Measurements from ENCODE around the gene MEIS2. TPM values are rescaled to one million over a fixed set of nuclear protein-coding genes. Genes with fewer than 3 reads are reported as not detected.

Gene MEIS2
- total and polyA plus RNA-seq, 2 of the 13 experiments (the other 11 are each of a cell fraction or from before 2014, with no cell fraction given): 10.7 to 12.4 TPM

DNA sequence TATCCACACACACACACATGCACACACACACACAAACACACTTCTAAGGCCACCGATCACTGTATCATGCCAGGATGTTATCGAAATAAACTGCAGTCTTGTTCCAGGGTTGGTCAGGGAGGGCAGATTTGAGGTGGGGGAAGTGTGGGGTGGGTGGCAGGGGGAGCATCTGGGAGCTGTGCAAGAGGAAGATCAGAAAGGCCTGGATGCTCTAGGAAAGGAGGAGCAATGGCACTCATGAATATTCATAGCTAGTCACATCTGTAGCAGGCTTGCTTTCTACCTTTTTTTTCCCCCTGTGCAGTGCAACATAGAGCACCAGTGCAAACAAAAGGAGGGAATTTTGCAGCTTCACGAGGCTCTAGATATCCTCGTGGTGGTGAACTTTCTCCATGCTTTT, 84.9 kb downstream of the MEIS2 start:
- H3K4me3 ChIP-seq (replicated peaks in 1 of 3; ENCODE audit: insufficient read depth in 1 of 3, low read depth in 2 of 3, low read length in 3 of 3): no peak overlapping the region
- no peak for FAIRE-seq
- H2AFZ ChIP-seq (ENCODE audit: low read length): no peak overlapping the region
- no peak for DNase-seq (ENCODE audit: low spot score)
- ChIA-PET POLR2A (no interaction called here), CTCF (ENCODE audit: low intra/inter-chr PET ratio, low total read pairs) (no interaction called here)
- H3K79me2 ChIP-seq (ENCODE audit: insufficient read depth, low read length): no peaks in the 10 kb centered on the region
- BruUV-seq (replicated peaks): no TSS peak
- no peak overlapping the region for H3K9ac ChIP-seq (ENCODE audit: insufficient read depth, low read depth, low read length)
- no peaks in the 10 kb centered on the region for H3K36me3 ChIP-seq (replicated peaks in 1 of 2; ENCODE audit: control insufficient read depth in 1 of 2, insufficient read depth in 2 of 2, low read length in 2 of 2)
- ATAC-seq: no peak
- intact Hi-C loops (cut with micrococcal nuclease; ENCODE audit: unreplicated experiment): no loop called here
- no peak for TF ChIP-seq ZNF713 (CRISPR knock-in tag; IDR thresholded peaks at IDR 0.05)
- no peak for TF ChIP-seq ZNF674 (CRISPR knock-in tag; IDR thresholded peaks at IDR 0.05; ENCODE audit: low read depth)
- TF ChIP-seq, protein P1, sequence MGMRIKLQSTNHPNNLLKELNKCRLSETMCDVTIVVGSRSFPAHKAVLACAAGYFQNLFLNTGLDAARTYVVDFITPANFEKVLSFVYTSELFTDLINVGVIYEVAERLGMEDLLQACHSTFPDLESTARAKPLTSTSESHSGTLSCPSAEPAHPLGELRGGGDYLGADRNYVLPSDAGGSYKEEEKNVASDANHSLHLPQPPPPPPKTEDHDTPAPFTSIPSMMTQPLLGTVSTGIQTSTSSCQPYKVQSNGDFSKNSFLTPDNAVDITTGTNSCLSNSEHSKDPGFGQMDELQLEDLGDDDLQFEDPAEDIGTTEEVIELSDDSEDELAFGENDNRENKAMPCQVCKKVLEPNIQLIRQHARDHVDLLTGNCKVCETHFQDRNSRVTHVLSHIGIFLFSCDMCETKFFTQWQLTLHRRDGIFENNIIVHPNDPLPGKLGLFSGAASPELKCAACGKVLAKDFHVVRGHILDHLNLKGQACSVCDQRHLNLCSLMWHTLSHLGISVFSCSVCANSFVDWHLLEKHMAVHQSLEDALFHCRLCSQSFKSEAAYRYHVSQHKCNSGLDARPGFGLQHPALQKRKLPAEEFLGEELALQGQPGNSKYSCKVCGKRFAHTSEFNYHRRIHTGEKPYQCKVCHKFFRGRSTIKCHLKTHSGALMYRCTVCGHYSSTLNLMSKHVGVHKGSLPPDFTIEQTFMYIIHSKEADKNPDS (CRISPR knock-in tag; IDR thresholded peaks at IDR 0.05): no peak
- no peak for TF ChIP-seq RBM39 (IDR thresholded peaks at IDR 0.05; ENCODE audit: low read depth, low read length, poor library complexity, severe bottlenecking)
- TF ChIP-seq ZNF326 (CRISPR knock-in tag; IDR thresholded peaks at IDR 0.05; ENCODE audit: borderline replicate concordance): no peak
- TF ChIP-seq TOPORS (CRISPR knock-in tag; IDR thresholded peaks at IDR 0.05): no peak
- TF ChIP-seq TBP (CRISPR knock-in tag; IDR thresholded peaks at IDR 0.05): no peak
- no peak for TF ChIP-seq SATB2 (CRISPR knock-in tag; IDR thresholded peaks at IDR 0.05)
- TF ChIP-seq SYNCRIP (IDR thresholded peaks at IDR 0.05; ENCODE audit: insufficient read depth, low read depth, low read length): no peak
- TF ChIP-seq, protein P2, sequence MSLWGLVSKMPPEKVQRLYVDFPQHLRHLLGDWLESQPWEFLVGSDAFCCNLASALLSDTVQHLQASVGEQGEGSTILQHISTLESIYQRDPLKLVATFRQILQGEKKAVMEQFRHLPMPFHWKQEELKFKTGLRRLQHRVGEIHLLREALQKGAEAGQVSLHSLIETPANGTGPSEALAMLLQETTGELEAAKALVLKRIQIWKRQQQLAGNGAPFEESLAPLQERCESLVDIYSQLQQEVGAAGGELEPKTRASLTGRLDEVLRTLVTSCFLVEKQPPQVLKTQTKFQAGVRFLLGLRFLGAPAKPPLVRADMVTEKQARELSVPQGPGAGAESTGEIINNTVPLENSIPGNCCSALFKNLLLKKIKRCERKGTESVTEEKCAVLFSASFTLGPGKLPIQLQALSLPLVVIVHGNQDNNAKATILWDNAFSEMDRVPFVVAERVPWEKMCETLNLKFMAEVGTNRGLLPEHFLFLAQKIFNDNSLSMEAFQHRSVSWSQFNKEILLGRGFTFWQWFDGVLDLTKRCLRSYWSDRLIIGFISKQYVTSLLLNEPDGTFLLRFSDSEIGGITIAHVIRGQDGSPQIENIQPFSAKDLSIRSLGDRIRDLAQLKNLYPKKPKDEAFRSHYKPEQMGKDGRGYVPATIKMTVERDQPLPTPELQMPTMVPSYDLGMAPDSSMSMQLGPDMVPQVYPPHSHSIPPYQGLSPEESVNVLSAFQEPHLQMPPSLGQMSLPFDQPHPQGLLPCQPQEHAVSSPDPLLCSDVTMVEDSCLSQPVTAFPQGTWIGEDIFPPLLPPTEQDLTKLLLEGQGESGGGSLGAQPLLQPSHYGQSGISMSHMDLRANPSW (CRISPR knock-in tag; IDR thresholded peaks at IDR 0.05; ENCODE audit: borderline replicate concordance): no peak
- TF ChIP-seq, protein P3, sequence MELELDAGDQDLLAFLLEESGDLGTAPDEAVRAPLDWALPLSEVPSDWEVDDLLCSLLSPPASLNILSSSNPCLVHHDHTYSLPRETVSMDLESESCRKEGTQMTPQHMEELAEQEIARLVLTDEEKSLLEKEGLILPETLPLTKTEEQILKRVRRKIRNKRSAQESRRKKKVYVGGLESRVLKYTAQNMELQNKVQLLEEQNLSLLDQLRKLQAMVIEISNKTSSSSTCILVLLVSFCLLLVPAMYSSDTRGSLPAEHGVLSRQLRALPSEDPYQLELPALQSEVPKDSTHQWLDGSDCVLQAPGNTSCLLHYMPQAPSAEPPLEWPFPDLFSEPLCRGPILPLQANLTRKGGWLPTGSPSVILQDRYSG (CRISPR knock-in tag; IDR thresholded peaks at IDR 0.05): no peak
- no peak for TF ChIP-seq SP4 (CRISPR knock-in tag; IDR thresholded peaks at IDR 0.05)
- TF ChIP-seq HCFC1 (IDR thresholded peaks at IDR 0.05; ENCODE audit: low read depth, low read length): no peak
- no peak for TF ChIP-seq GABPB1 (CRISPR knock-in tag; IDR thresholded peaks at IDR 0.05)
- TF ChIP-seq STAT5B (CRISPR knock-in tag; IDR thresholded peaks at IDR 0.05): no peak
- TF ChIP-seq, protein P4, sequence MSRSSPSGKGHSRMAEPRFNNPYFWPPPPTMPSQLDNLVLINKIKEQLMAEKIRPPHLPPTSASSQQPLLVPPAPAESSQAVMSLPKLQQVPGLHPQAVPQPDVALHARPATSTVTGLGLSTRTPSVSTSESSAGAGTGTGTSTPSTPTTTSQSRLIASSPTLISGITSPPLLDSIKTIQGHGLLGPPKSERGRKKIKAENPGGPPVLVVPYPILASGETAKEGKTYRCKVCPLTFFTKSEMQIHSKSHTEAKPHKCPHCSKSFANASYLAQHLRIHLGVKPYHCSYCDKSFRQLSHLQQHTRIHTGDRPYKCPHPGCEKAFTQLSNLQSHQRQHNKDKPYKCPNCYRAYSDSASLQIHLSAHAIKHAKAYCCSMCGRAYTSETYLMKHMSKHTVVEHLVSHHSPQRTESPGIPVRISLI (CRISPR knock-in tag; IDR thresholded peaks at IDR 0.05; ENCODE audit: borderline replicate concordance): no peak
- TF ChIP-seq KLF9 (CRISPR knock-in tag; IDR thresholded peaks at IDR 0.05; ENCODE audit: low read depth): no peak
- H3K4me2 ChIP-seq (ENCODE audit: low read depth, low read length): no peak overlapping the region
- no peak overlapping the region for H3K27ac ChIP-seq (ENCODE audit: extremely low read length, insufficient read depth, low read length)
- H4K20me1 ChIP-seq (ENCODE audit: insufficient read depth, low read length): no peaks in the 10 kb centered on the region
- no peaks in the 10 kb centered on the region; a peak in 1 of 5 replicates for H3K27me3 ChIP-seq (ENCODE audit: control insufficient read depth in 1 of 2, insufficient read depth in 2 of 2, low read length in 2 of 2)
- peaks cover 28% of the 10 kb centered on the region for H3K4me1 ChIP-seq (ENCODE audit: insufficient read depth, low read length)
- in situ Hi-C loops (cut with HindIII; ENCODE audit: extremely low pct_ligation_motif_present, low pct_unique_long_range_greater_than_20kb): no loop called here
- 89% methylated on average over 4 of the region's 4 CpGs for WGBS (ENCODE audit: low lambda C conversion rate)
- H3K9me3 ChIP-seq (ENCODE audit: low read length): no peaks in the 10 kb centered on the region

Data from HepG2 (cell line).